Stimulated activated naive CD8-positive, alpha-beta T cell treated with anti-CD3 and anti-CD28 coated beads, Interleukin-15, amount 100 ng/mL, for 72 hours (primary cell): Measurements from ENCODE around the gene CEP85L.

Experiments
- ATAC-seq: fragments of 150-1000 bp; cut with Tn5 transposase; 2 replicates; pipeline ENCODE4 v1.10.0; 2021; ENCODE audit warnings: mild to moderate bottlenecking, moderate library complexity
- DNase-seq, 2 donors: peaks; one replicate each; pipeline ENCODE4 v3.0.0; 2021 to 2022
- H3K27ac Mint-ChIP-seq, 2 donors: one replicate each; pipeline ENCODE4 v1.8.0; 2022; ENCODE audit warnings: mild to moderate bottlenecking in 2 of 2, mixed read lengths in 2 of 2, moderate library complexity in 2 of 2
- H3K27me3 Mint-ChIP-seq: one replicate; pipeline ENCODE4 v1.8.0; 2022; ENCODE audit warnings: mixed read lengths
- H3K4me1 Mint-ChIP-seq: one replicate; pipeline ENCODE4 v1.8.0; 2022; ENCODE audit warnings: mild to moderate bottlenecking, mixed read lengths
- H3K4me3 Mint-ChIP-seq, 2 donors: one replicate each; pipeline ENCODE4 v1.8.0; 2022; ENCODE audit warnings: mild to moderate bottlenecking in 2 of 2, mixed read lengths in 2 of 2, moderate library complexity in 1 of 2
- H3K9me3 Mint-ChIP-seq, 2 donors: one replicate each; pipeline ENCODE4 v1.8.0; 2022; ENCODE audit warnings: mixed read lengths in 2 of 2

The CEP85L gene

GRCh38 chr6:118651282-118652050 lies at the start of gene CEP85L:
CEP85L (minus strand) TSS chr6:118651591; CDS start chr6:118651269, 322 bp downstream.
- H3K4me1 Mint-ChIP-seq, result peaks cover 58% of the 10 kb centered on the region
- ATAC-seq (peak; percentile 91), DNase-seq (peak; percentile 87 to 91)
- peak within 1 kb of the TSS; percentile 89 to 97 for H3K4me3 Mint-ChIP-seq
- no peaks in the 10 kb centered on the region for H3K27me3 Mint-ChIP-seq
- no peaks in the 10 kb centered on the region for H3K9me3 Mint-ChIP-seq
- peak within 1 kb of the TSS; percentile 97 to 99 for H3K27ac Mint-ChIP-seq

- H3K27ac Mint-ChIP-seq, result peak overlapping the region in 1 of 2 donors; percentile 52
- no peak overlapping the region for H3K4me3 Mint-ChIP-seq
- no peak for ATAC-seq
- H3K9me3 Mint-ChIP-seq, result peaks cover 5 to 6% of the 10 kb centered on the region in 2 donors
- H3K4me1 Mint-ChIP-seq, result peaks cover 82% of the 10 kb centered on the region
- H3K27me3 Mint-ChIP-seq, result no peaks in the 10 kb centered on the region
- DNase-seq, result no peak
Observed at GRCh38 chr6:118700531-118700930, 49.1 kb upstream of the CEP85L start.

- no peak overlapping the region for H3K27ac Mint-ChIP-seq
- no peak for DNase-seq
Observed at GRCh38 chr6:118697554-118697953, 46.2 kb upstream of the CEP85L start.

GRCh38 chr6:118696271-118696670 lies 44.9 kb upstream of the CEP85L start:
- ATAC-seq (no peak), DNase-seq (no peak)
- Mint-ChIP-seq H3K27ac (no peak overlapping the region), H3K4me1 (peaks cover 86% of the 10 kb centered on the region), H3K4me3 (no peak overlapping the region), H3K9me3 (peaks cover 7 to 13% of the 10 kb centered on the region in 2 donors), H3K27me3 (no peaks in the 10 kb centered on the region)

More at GRCh38 chr6:118697554-118697953, 46.2 kb upstream of the CEP85L start:
- Mint-ChIP-seq H3K9me3 (peaks cover 11 to 18% of the 10 kb centered on the region in 2 donors), H3K27me3 (no peaks in the 10 kb centered on the region), H3K4me1 (peaks cover 90% of the 10 kb centered on the region), H3K4me3 (no peak overlapping the region)
- no peak for ATAC-seq

GRCh38 chr6:118693562-118693961 lies 42.2 kb upstream of the CEP85L start:
- no peak for DNase-seq
- peaks cover 84% of the 10 kb centered on the region for H3K4me1 Mint-ChIP-seq

GRCh38 chr6:118685823-118686449 lies 34.5 kb upstream of the CEP85L start:
- H3K4me1 Mint-ChIP-seq, result peaks cover 73% of the 10 kb centered on the region
- no peak for ATAC-seq
- DNase-seq, result no peak
- H3K4me3 Mint-ChIP-seq, result peak overlapping the region; percentile 15 to 75
- peak overlapping the region; percentile 38 to 87 for H3K27ac Mint-ChIP-seq
- H3K27me3 Mint-ChIP-seq, result no peaks in the 10 kb centered on the region
- H3K9me3 Mint-ChIP-seq, result no peaks in the 10 kb centered on the region

More at GRCh38 chr6:118693562-118693961, 42.2 kb upstream of the CEP85L start:
- no peak for ATAC-seq
- Mint-ChIP-seq H3K4me3 (peak overlapping the region in 1 of 2 donors; percentile 7), H3K27ac (no peak overlapping the region), H3K27me3 (no peaks in the 10 kb centered on the region), H3K9me3 (peaks cover 6 to 12% of the 10 kb centered on the region in 2 donors)

- H3K9me3 Mint-ChIP-seq, result no peaks in the 10 kb centered on the region
- H3K27ac Mint-ChIP-seq, result peak overlapping the region; percentile 91 to 92
- peaks cover 76% of the 10 kb centered on the region for H3K4me1 Mint-ChIP-seq
- DNase-seq, result no peak
- H3K27me3 Mint-ChIP-seq, result no peaks in the 10 kb centered on the region
- ATAC-seq, result no peak
- peak overlapping the region; percentile 65 to 69 for H3K4me3 Mint-ChIP-seq
Observed at GRCh38 chr6:118683881-118684872, 32.8 kb upstream of the CEP85L start.

GRCh38 chr6:118680452-118681095 lies 29.2 kb upstream of the CEP85L start:
- Mint-ChIP-seq H3K27ac (peak overlapping the region; percentile 79 to 91), H3K4me1 (peaks cover 67% of the 10 kb centered on the region), H3K27me3 (no peaks in the 10 kb centered on the region), H3K4me3 (peak overlapping the region; percentile 69 to 72), H3K9me3 (peaks cover 0 to 10% of the 10 kb centered on the region in 2 donors)
- ATAC-seq, result peak; percentile 96
- DNase-seq, result peak; percentile 25 to 64

- Mint-ChIP-seq H3K9me3 (peaks cover 0 to 10% of the 10 kb centered on the region in 2 donors), H3K4me3 (peak overlapping the region; percentile 30 to 48), H3K27ac (peak overlapping the region in 1 of 2 donors; percentile 92), H3K27me3 (no peaks in the 10 kb centered on the region), H3K4me1 (peaks cover 64% of the 10 kb centered on the region)
- ATAC-seq (peak; percentile 44), DNase-seq (no peak)
Observed at GRCh38 chr6:118679327-118679901, 28.0 kb upstream of the CEP85L start.

GRCh38 chr6:118678866-118679265 lies 27.5 kb upstream of the CEP85L start:
- ATAC-seq (no peak), DNase-seq (no peak)
- Mint-ChIP-seq H3K27me3 (no peaks in the 10 kb centered on the region), H3K27ac (peak overlapping the region in 1 of 2 donors; percentile 92), H3K4me1 (peaks cover 58% of the 10 kb centered on the region), H3K4me3 (peak overlapping the region; percentile 30 to 48), H3K9me3 (peaks cover 0 to 10% of the 10 kb centered on the region in 2 donors)

- Mint-ChIP-seq H3K4me3 (no peak overlapping the region), H3K27ac (no peak overlapping the region), H3K4me1 (peaks cover 60% of the 10 kb centered on the region), H3K27me3 (no peaks in the 10 kb centered on the region), H3K9me3 (peaks cover 0 to 10% of the 10 kb centered on the region in 2 donors)
- DNase-seq, result no peak
- ATAC-seq, result no peak
Observed at GRCh38 chr6:118677193-118677592, 25.8 kb upstream of the CEP85L start.

GRCh38 chr6:118675225-118675624 lies 23.8 kb upstream of the CEP85L start:
- H3K9me3 Mint-ChIP-seq, result peaks cover 0 to 10% of the 10 kb centered on the region in 2 donors
- H3K27ac Mint-ChIP-seq, result no peak overlapping the region
- H3K27me3 Mint-ChIP-seq, result no peaks in the 10 kb centered on the region
- no peak for ATAC-seq
- no peak for DNase-seq
- H3K4me1 Mint-ChIP-seq, result peaks cover 57% of the 10 kb centered on the region
- H3K4me3 Mint-ChIP-seq, result no peak overlapping the region

GRCh38 chr6:118674772-118675171 lies 23.4 kb upstream of the CEP85L start:
- Mint-ChIP-seq H3K4me1 (peaks cover 57% of the 10 kb centered on the region), H3K4me3 (no peak overlapping the region), H3K9me3 (peaks cover 0 to 10% of the 10 kb centered on the region in 2 donors), H3K27me3 (no peaks in the 10 kb centered on the region), H3K27ac (no peak overlapping the region)
- ATAC-seq, result no peak
- DNase-seq, result no peak

GRCh38 chr6:118672678-118673077 lies 21.3 kb upstream of the CEP85L start:
- Mint-ChIP-seq H3K4me3 (no peak overlapping the region), H3K4me1 (peaks cover 67% of the 10 kb centered on the region), H3K27me3 (no peaks in the 10 kb centered on the region), H3K9me3 (peaks cover 0 to 3% of the 10 kb centered on the region in 2 donors), H3K27ac (no peak overlapping the region)
- ATAC-seq, result no peak
- no peak for DNase-seq
